ENCODE measurements around the gene ZNF491.
"Not testable (repeated sequence)": the region's sequence is repeated elsewhere in the genome, so short reads cannot be mapped to it uniquely, and the experiment has no call there.

ZNF491 gene

GRCh38 chr19:11798391-11799330 is at the start of gene ZNF491:
Gene ZNF491 (plus strand): TSS chr19:11798523. CDS start chr19:11805954, 7,431 bp downstream.
- H3K27ac Mint-ChIP-seq: peak within 1 kb of the TSS; percentile 59
- peak within 1 kb of the TSS; percentile 84 for H3K4me3 Mint-ChIP-seq

GRCh38 chr19:11749751-11750150 is 48.6 kb upstream of the ZNF491 start:
- H3K9me3 Mint-ChIP-seq: peaks cover 42% of the 10 kb centered on the region
- no peak for DNase-seq
- H3K27me3 Mint-ChIP-seq: peaks cover 23% of the 10 kb centered on the region
- H3K4me1 Mint-ChIP-seq (ENCODE audit: low read depth): no peaks in the 10 kb centered on the region
- H3K36me3 Mint-ChIP-seq (ENCODE audit: low read depth): peaks cover 9% of the 10 kb centered on the region
- H3K4me3 Mint-ChIP-seq: no peak overlapping the region
- H3K27ac Mint-ChIP-seq: no peak overlapping the region

More at GRCh38 chr19:11798391-11799330, at the start of gene ZNF491:
- Mint-ChIP-seq H3K4me1 (ENCODE audit: low read depth) (peaks cover 15% of the 10 kb centered on the region), H3K9me3 (peaks cover 9% of the 10 kb centered on the region), H3K27me3 (no peaks in the 10 kb centered on the region), H3K36me3 (ENCODE audit: low read depth) (peaks cover 9% of the 10 kb centered on the region)
- peak; percentile 88 for DNase-seq

GRCh38 chr19:11752244-11752736 is 46.0 kb upstream of the ZNF491 start:
- peaks cover 54% of the 10 kb centered on the region for H3K9me3 Mint-ChIP-seq
- H3K27me3 Mint-ChIP-seq: peaks cover 28% of the 10 kb centered on the region
- H3K27ac Mint-ChIP-seq: no peak overlapping the region
- no peak overlapping the region for H3K4me3 Mint-ChIP-seq
- DNase-seq: no peak
- peaks cover 10% of the 10 kb centered on the region for H3K36me3 Mint-ChIP-seq (ENCODE audit: low read depth)
- H3K4me1 Mint-ChIP-seq (ENCODE audit: low read depth): no peaks in the 10 kb centered on the region

GRCh38 chr19:11754663-11755062 is 43.7 kb upstream of the ZNF491 start:
- no peak for DNase-seq
- H3K9me3 Mint-ChIP-seq: peaks cover 47% of the 10 kb centered on the region
- peaks cover 23% of the 10 kb centered on the region for H3K27me3 Mint-ChIP-seq
- peaks cover 5% of the 10 kb centered on the region for H3K36me3 Mint-ChIP-seq (ENCODE audit: low read depth)
- no peak overlapping the region for H3K4me3 Mint-ChIP-seq
- H3K27ac Mint-ChIP-seq: no peak overlapping the region
- H3K4me1 Mint-ChIP-seq (ENCODE audit: low read depth): no peaks in the 10 kb centered on the region

- DNase-seq: no peak
- Mint-ChIP-seq H3K27me3 (peaks cover 29% of the 10 kb centered on the region), H3K27ac (no peak overlapping the region), H3K4me3 (no peak overlapping the region), H3K36me3 (ENCODE audit: low read depth) (peaks cover 3% of the 10 kb centered on the region), H3K9me3 (peaks cover 42% of the 10 kb centered on the region), H3K4me1 (ENCODE audit: low read depth) (no peaks in the 10 kb centered on the region)
These were observed 41.4 kb upstream of the ZNF491 start for GRCh38 chr19:11756965-11757364.

GRCh38 chr19:11759805-11760204 is 38.5 kb upstream of the ZNF491 start:
- Mint-ChIP-seq H3K27ac (no peak overlapping the region), H3K27me3 (peaks cover 25% of the 10 kb centered on the region), H3K4me1 (ENCODE audit: low read depth) (no peaks in the 10 kb centered on the region), H3K4me3 (no peak overlapping the region), H3K9me3 (peaks cover 39% of the 10 kb centered on the region), H3K36me3 (ENCODE audit: low read depth) (peaks cover 3% of the 10 kb centered on the region)
- no peak for DNase-seq

GRCh38 chr19:11763117-11763516 is 35.2 kb upstream of the ZNF491 start:
- H3K4me3 Mint-ChIP-seq: no peak overlapping the region
- no peak overlapping the region for H3K27ac Mint-ChIP-seq
- peaks cover 13% of the 10 kb centered on the region for H3K4me1 Mint-ChIP-seq (ENCODE audit: low read depth)
- peaks cover 19% of the 10 kb centered on the region for H3K9me3 Mint-ChIP-seq
- peaks cover 21% of the 10 kb centered on the region for H3K27me3 Mint-ChIP-seq
- H3K36me3 Mint-ChIP-seq (ENCODE audit: low read depth): peaks cover 15% of the 10 kb centered on the region
- no peak for DNase-seq

- H3K4me3 Mint-ChIP-seq: no peak overlapping the region
- no peak overlapping the region for H3K27ac Mint-ChIP-seq
- peaks cover 18% of the 10 kb centered on the region for H3K4me1 Mint-ChIP-seq (ENCODE audit: low read depth)
- H3K9me3 Mint-ChIP-seq: peaks cover 21% of the 10 kb centered on the region
- no peak for DNase-seq
- peaks cover 19% of the 10 kb centered on the region for H3K36me3 Mint-ChIP-seq (ENCODE audit: low read depth)
- H3K27me3 Mint-ChIP-seq: peaks cover 21% of the 10 kb centered on the region
These were observed 34.7 kb upstream of the ZNF491 start for GRCh38 chr19:11763611-11764010.

- H3K4me3 Mint-ChIP-seq: peak within 1 kb of the TSS; percentile 96
- peak within 1 kb of the TSS; percentile 95 for H3K27ac Mint-ChIP-seq
- DNase-seq: peak; percentile 98
- peaks cover 47% of the 10 kb centered on the region for H3K36me3 Mint-ChIP-seq (ENCODE audit: low read depth)
- peaks cover 23% of the 10 kb centered on the region for H3K4me1 Mint-ChIP-seq (ENCODE audit: low read depth)
- peaks cover 14% of the 10 kb centered on the region for H3K27me3 Mint-ChIP-seq
- H3K9me3 Mint-ChIP-seq: peaks cover 32% of the 10 kb centered on the region
These were observed 31.4 kb upstream of the ZNF491 start, which contains the start of gene ZNF441 for GRCh38 chr19:11766597-11767591. Gene ZNF441 (plus strand): TSS chr19:11767000. CDS start chr19:11767194, 194 bp downstream.

GRCh38 chr19:11767633-11768133 is 30.6 kb upstream of the ZNF491 start:
- peak; percentile 54 for DNase-seq
- H3K9me3 Mint-ChIP-seq: peaks cover 37% of the 10 kb centered on the region

GRCh38 chr19:11769995-11770394 is 28.3 kb upstream of the ZNF491 start:
- H3K4me1 Mint-ChIP-seq (ENCODE audit: low read depth): peaks cover 23% of the 10 kb centered on the region

More at GRCh38 chr19:11767633-11768133, 30.6 kb upstream of the ZNF491 start:
- Mint-ChIP-seq H3K27ac (peak overlapping the region; percentile 88), H3K4me3 (peak overlapping the region; percentile 96), H3K27me3 (peaks cover 7% of the 10 kb centered on the region), H3K36me3 (ENCODE audit: low read depth) (peaks cover 53% of the 10 kb centered on the region), H3K4me1 (ENCODE audit: low read depth) (peaks cover 23% of the 10 kb centered on the region)

GRCh38 chr19:11771520-11771919 is 26.8 kb upstream of the ZNF491 start:
- H3K4me3 Mint-ChIP-seq, H3K27me3 Mint-ChIP-seq, H3K27ac Mint-ChIP-seq, DNase-seq: not testable (repeated sequence)
- Mint-ChIP-seq H3K4me1 (ENCODE audit: low read depth) (peaks cover 22% of the 10 kb centered on the region), H3K36me3 (ENCODE audit: low read depth) (peaks cover 83% of the 10 kb centered on the region), H3K9me3 (peaks cover 52% of the 10 kb centered on the region)

More at GRCh38 chr19:11769995-11770394, 28.3 kb upstream of the ZNF491 start:
- peaks cover 72% of the 10 kb centered on the region for H3K36me3 Mint-ChIP-seq (ENCODE audit: low read depth)
- peaks cover 44% of the 10 kb centered on the region for H3K9me3 Mint-ChIP-seq
- H3K27me3 Mint-ChIP-seq: no peaks in the 10 kb centered on the region
- no peak overlapping the region for H3K4me3 Mint-ChIP-seq
- H3K27ac Mint-ChIP-seq: no peak overlapping the region
- no peak for DNase-seq

- H3K36me3 Mint-ChIP-seq (ENCODE audit: low read depth): peaks cover 92% of the 10 kb centered on the region
- H3K4me3 Mint-ChIP-seq; DNase-seq; H3K27me3 Mint-ChIP-seq; H3K27ac Mint-ChIP-seq; H3K4me1 Mint-ChIP-seq (ENCODE audit: low read depth): not testable (repeated sequence)
- peaks cover 64% of the 10 kb centered on the region for H3K9me3 Mint-ChIP-seq
These were observed 21.7 kb upstream of the ZNF491 start for GRCh38 chr19:11776669-11777068.
